Endodermal cell (in vitro differentiated cells): ENCODE results near the gene AGPAT3. TPM values are rescaled to one million over a fixed set of nuclear protein-coding genes. Genes with fewer than 3 reads are reported as not detected.

Experiments used
- DNase-seq: peaks from one replicate; pipeline ENCODE4 v3.0.0-alpha.2; 2017
- H3K27ac ChIP-seq: 2 replicates; pipeline ENCODE4 v1.5.1; 2013; ENCODE audit warnings: mild to moderate bottlenecking, low read depth, low read length, moderate library complexity
- H3K27me3 ChIP-seq: 2 replicates; pipeline ENCODE4 v1.6.1; 2013; ENCODE audit warnings: mild to moderate bottlenecking, low read length, moderate library complexity; ENCODE audit not compliant: insufficient read depth, control insufficient read depth, poor library complexity, severe bottlenecking
- H3K36me3 ChIP-seq: 2 replicates; pipeline ENCODE4 v1.7.0; 2013; ENCODE audit warnings: mild to moderate bottlenecking, low read length, moderate library complexity; ENCODE audit not compliant: control insufficient read depth, insufficient read depth
- H3K4me1 ChIP-seq: one replicate; pipeline ENCODE4 v1.7.0; 2013; ENCODE audit warnings: low read length; ENCODE audit not compliant: control insufficient read depth, insufficient read depth
- H3K4me3 ChIP-seq: 2 replicates; pipeline ENCODE4 v1.5.1; 2013; ENCODE audit warnings: mild to moderate bottlenecking, low read length, moderate library complexity
- H3K9ac ChIP-seq: 2 replicates; pipeline ENCODE4 v1.6.1; 2013; ENCODE audit warnings: mild to moderate bottlenecking, low read length, moderate library complexity; ENCODE audit not compliant: poor library complexity, severe bottlenecking; ENCODE audit errors: extremely low read depth
- H3K9me3 ChIP-seq: 2 replicates; pipeline ENCODE4 v1.6.1; 2013; ENCODE audit warnings: mild to moderate bottlenecking, low read length, moderate library complexity; ENCODE audit not compliant: control insufficient read depth
- H3K27ac Mint-ChIP-seq: 2 replicates; pipeline ENCODE4 v1.8.0; 2020; ENCODE audit warnings: mixed read lengths
- H3K27me3 Mint-ChIP-seq: 2 replicates; pipeline ENCODE4 v1.8.0; 2021; ENCODE audit warnings: mild to moderate bottlenecking, mixed read lengths; ENCODE audit not compliant: insufficient read depth
- H3K36me3 Mint-ChIP-seq: 2 replicates; pipeline ENCODE4 v1.8.0; 2020; ENCODE audit warnings: low read depth, mixed read lengths
- H3K4me1 Mint-ChIP-seq: 2 replicates; pipeline ENCODE4 v1.8.0; 2020; ENCODE audit warnings: mixed read lengths
- H3K4me3 Mint-ChIP-seq: 2 replicates; pipeline ENCODE4 v1.8.0; 2020; ENCODE audit warnings: mild to moderate bottlenecking, moderate library complexity, mixed read lengths
- H3K9me3 Mint-ChIP-seq: 2 replicates; pipeline ENCODE4 v1.8.0; 2020; ENCODE audit warnings: mild to moderate bottlenecking, mixed read lengths
- CTCF ChIP-seq: fragments of 200-600 bp; sonication (generic); conservative IDR thresholded peaks from 2 replicates; pipeline ENCODE4 v1.5.0; 2021; ENCODE audit warnings: antibody characterized with exemption, mild to moderate bottlenecking
- WGBS, 2 experiments: methylation state at CpG; one replicate each; pipeline versions ENCODE4 v1.1.5 to v1.1.7; 2013; ENCODE audit warnings: missing lambda C conversion rate in 2 of 2, mixed read lengths in 1 of 2; ENCODE audit not compliant: insufficient coverage in 1 of 2, insufficient read length in 1 of 2; 5-methylcytosine and 5-hydroxymethylcytosine counted together
- total RNA-seq, 2 donors: library from RNA; stranded (reverse); fragmentation: NEBNext Ultra II Directional in 1 of 2; extraction: Animal tissue kit (Norgen Biotek cat#: 25700) in 1 of 2; gene quantifications; 2 replicates in 1 of 2; 3 replicates in 1 of 2; pipeline ENCODE4 v1.2.1, GENCODE V29; 2021

Gene AGPAT3
- total RNA-seq, 2 donors from 2014 or later: 44.0 to 74.4 TPM

- Histone ChIP-seq H3K9me3 (peaks cover 49% of the 10 kb centered on the region), H3K27me3 (no peaks in the 10 kb centered on the region), H3K36me3 (peaks cover 42% of the 10 kb centered on the region), H3K9ac (no peak overlapping the region), H3K4me1 (no peaks in the 10 kb centered on the region), H3K4me3 (no peak overlapping the region), H3K27ac (no peak overlapping the region)
- Mint-ChIP-seq H3K27ac (no peak overlapping the region), H3K4me1 (peaks cover 11% of the 10 kb centered on the region), H3K27me3 (no peaks in the 10 kb centered on the region), H3K4me3 (no peak overlapping the region), H3K9me3 (peaks cover 37% of the 10 kb centered on the region), H3K36me3 (peaks cover 49% of the 10 kb centered on the region)
- TF ChIP-seq CTCF: no peak
- WGBS, 2 experiments: 84 to 98% methylated on average over 5 of the region's 5 CpGs
- DNase-seq: no peak
Observed at GRCh38 chr21:43892984-43893535, 28.0 kb downstream of the AGPAT3 start.

DNA sequence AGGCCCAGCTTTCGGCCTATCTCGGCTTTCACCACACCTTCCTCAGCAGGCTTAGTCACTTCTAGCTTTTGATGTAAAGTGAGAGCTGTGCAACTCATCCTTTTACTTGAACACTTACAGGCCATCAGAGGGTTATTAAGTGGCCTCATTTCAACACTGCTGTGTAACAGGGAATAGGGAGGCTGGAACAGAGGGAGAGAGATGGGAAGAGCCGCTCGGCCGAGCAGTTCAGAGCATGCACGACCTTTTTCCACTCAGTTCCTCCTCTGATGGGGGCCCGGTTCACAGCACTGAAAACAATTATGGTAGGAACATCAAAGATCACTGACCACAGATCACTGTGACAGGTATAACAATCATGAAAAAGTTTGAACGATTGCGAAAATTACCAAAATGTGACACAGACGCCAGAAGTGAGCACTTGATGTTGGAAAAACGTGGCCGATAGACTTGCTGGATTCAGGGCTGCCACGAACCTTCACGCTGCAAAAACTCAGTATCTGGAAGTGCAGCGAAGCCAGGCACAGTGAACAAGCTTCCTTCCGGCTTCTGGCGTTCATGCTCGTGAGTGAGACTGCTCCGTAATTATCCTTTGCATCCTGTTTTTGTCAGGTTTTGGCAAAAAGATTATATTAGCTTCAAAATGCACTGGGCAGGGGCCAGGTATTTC, 28.6 kb downstream of the AGPAT3 start:
- WGBS, 2 experiments: 94 to 97% methylated on average over 10 to 19 of the region's 19 CpGs
- Histone ChIP-seq H3K36me3 (peaks cover 45% of the 10 kb centered on the region), H3K27ac (no peak overlapping the region), H3K9me3 (peaks cover 55% of the 10 kb centered on the region), H3K4me1 (no peaks in the 10 kb centered on the region), H3K27me3 (no peaks in the 10 kb centered on the region), H3K9ac (no peak overlapping the region), H3K4me3 (no peak overlapping the region)
- no peaks in the 10 kb centered on the region for H3K27me3 Mint-ChIP-seq
- H3K4me3 Mint-ChIP-seq: no peak overlapping the region
- peaks cover 51% of the 10 kb centered on the region for H3K36me3 Mint-ChIP-seq
- no peak for DNase-seq
- peaks cover 11% of the 10 kb centered on the region for H3K4me1 Mint-ChIP-seq
- H3K27ac Mint-ChIP-seq: no peak overlapping the region
- no peak for TF ChIP-seq CTCF
- H3K9me3 Mint-ChIP-seq: peaks cover 42% of the 10 kb centered on the region

GRCh38 chr21:43894206-43894577, 29.2 kb downstream of the AGPAT3 start:
- no peak overlapping the region for H3K4me3 Mint-ChIP-seq
- Histone ChIP-seq H3K9ac (no peak overlapping the region), H3K9me3 (peaks cover 60% of the 10 kb centered on the region), H3K27ac (no peak overlapping the region), H3K36me3 (peaks cover 48% of the 10 kb centered on the region), H3K4me1 (no peaks in the 10 kb centered on the region), H3K4me3 (no peak overlapping the region), H3K27me3 (no peaks in the 10 kb centered on the region)
- TF ChIP-seq CTCF: no peak
- H3K36me3 Mint-ChIP-seq: peaks cover 56% of the 10 kb centered on the region
- H3K27me3 Mint-ChIP-seq: no peaks in the 10 kb centered on the region
- 89% methylated on average over 3 of the region's 4 CpGs; no CpG with 5 or more reads in 1 of the 2 experiments for WGBS, 2 experiments
- H3K27ac Mint-ChIP-seq: no peak overlapping the region
- H3K4me1 Mint-ChIP-seq: peaks cover 11% of the 10 kb centered on the region
- DNase-seq: no peak
- peaks cover 47% of the 10 kb centered on the region for H3K9me3 Mint-ChIP-seq
